PC-9 (cell line): Measurements from ENCODE around the gene EIF2S2. TPM values are rescaled to one million over a fixed set of nuclear protein-coding genes. Genes with fewer than 3 reads are reported as not detected.

ENCODE experiments used
- BruUV-seq: library from RNA; stranded (reverse); fragments of 400-500 nt; replicated peaks from 2 replicates; lab custom pipeline; 2021; lab: Mats Ljungman, UMichigan
- CTCF ChIA-PET: fragments of 300-600 bp; sonication (Branson Sonifier 250); formaldehyde crosslinking; loops from one replicate; lab custom pipeline; 2022; ENCODE audit warnings: antibody characterized with exemption; lab: Charles Lee
- POLR2A ChIA-PET: fragments of 300-600 bp; sonication (Branson Sonifier 250); formaldehyde crosslinking; loops from one replicate; lab custom pipeline; 2022; ENCODE audit warnings: antibody characterized with exemption; ENCODE audit not compliant: unreplicated experiment; lab: Charles Lee
- DNase-seq, 2 experiments: peaks; one replicate each; pipeline versions ENCODE4 v3.0.0 to v3.0.0-alpha.2; 2015 to 2022; ENCODE audit warnings: mixed read lengths in 1 of 2
- H2AFZ ChIP-seq: fragments of 200-600 bp; sonication (generic); 2 replicates; pipeline ENCODE4 v1.8.1; 2017; ENCODE audit warnings: antibody characterized with exemption
- H3F3A ChIP-seq: fragments of 200-600 bp; sonication (generic); 2 replicates; pipeline ENCODE4 v1.8.1; 2017; ENCODE audit warnings: antibody characterized with exemption, mild to moderate bottlenecking, low read depth; ENCODE audit not compliant: insufficient read depth
- H3K27ac ChIP-seq: fragments of 200-600 bp; sonication (generic); 2 replicates; pipeline ENCODE4 v1.6.1; 2016; ENCODE audit warnings: mixed run types
- H3K27me3 ChIP-seq: fragments of 200-600 bp; sonication (generic); 2 replicates; pipeline ENCODE4 v1.6.1; 2016; ENCODE audit warnings: low read depth, mixed run types; ENCODE audit not compliant: insufficient read depth
- H3K36me3 ChIP-seq: fragments of 200-600 bp; sonication (generic); 2 replicates; pipeline ENCODE4 v1.6.1; 2016; ENCODE audit warnings: low read depth, mixed run types
- H3K4me1 ChIP-seq: fragments of 200-600 bp; sonication (generic); replicated peaks from 2 replicates; pipeline ENCODE4 v1.6.1; 2016; ENCODE audit warnings: mixed run types; ENCODE audit not compliant: insufficient read depth
- H3K4me2 ChIP-seq: fragments of 200-600 bp; sonication (generic); 2 replicates; pipeline ENCODE4 v1.6.1; 2017; ENCODE audit warnings: mixed run types
- H3K4me3 ChIP-seq: fragments of 200-600 bp; sonication (generic); 2 replicates; pipeline ENCODE4 v1.6.1; 2016; ENCODE audit warnings: mixed run types
- H3K79me2 ChIP-seq: fragments of 200-600 bp; sonication (generic); 2 replicates; pipeline ENCODE4 v1.6.1; 2017; ENCODE audit warnings: low read depth, mixed run types
- H3K9me2 ChIP-seq: fragments of 200-600 bp; sonication (generic); 2 replicates; pipeline ENCODE4 v1.8.1; 2017; ENCODE audit warnings: mild to moderate bottlenecking; ENCODE audit not compliant: insufficient read depth
- H3K9me3 ChIP-seq: fragments of 200-600 bp; sonication (generic); 2 replicates; pipeline ENCODE4 v1.8.1; 2016; ENCODE audit warnings: low read depth; ENCODE audit not compliant: insufficient read depth
- H4K20me1 ChIP-seq: fragments of 200-600 bp; sonication (generic); 2 replicates; pipeline ENCODE4 v1.8.1; 2017; ENCODE audit not compliant: insufficient read depth
- EZH2 ChIP-seq: fragments of 200-600 bp; sonication (generic); IDR thresholded peaks from 2 replicates; pipeline ENCODE4 v1.8.0; 2017; ENCODE audit warnings: antibody characterized with exemption, low read depth
- intact Hi-C: fragments of 100-400 bp; cut with micrococcal nuclease; formaldehyde crosslinking; loops from one replicate; pipeline ENCODE4 v1.10.0; 2022; ENCODE audit not compliant: unreplicated experiment
- total RNA-seq: library from RNA; stranded (reverse); gene quantifications from 2 replicates; pipeline ENCODE4 v1.2.3, GENCODE V29; 2021
- TF ChIP-seq, protein P1 (sequence below): fragments of 200-600 bp; sonication (generic); conservative IDR thresholded peaks from 2 replicates; pipeline ENCODE4 v1.6.1; 2017; ENCODE audit warnings: mixed run types, antibody characterized with exemption, mild to moderate bottlenecking, moderate library complexity

EIF2S2 gene
- total RNA-seq, 1 experiment from 2014 or later, result 162 TPM

DNA sequence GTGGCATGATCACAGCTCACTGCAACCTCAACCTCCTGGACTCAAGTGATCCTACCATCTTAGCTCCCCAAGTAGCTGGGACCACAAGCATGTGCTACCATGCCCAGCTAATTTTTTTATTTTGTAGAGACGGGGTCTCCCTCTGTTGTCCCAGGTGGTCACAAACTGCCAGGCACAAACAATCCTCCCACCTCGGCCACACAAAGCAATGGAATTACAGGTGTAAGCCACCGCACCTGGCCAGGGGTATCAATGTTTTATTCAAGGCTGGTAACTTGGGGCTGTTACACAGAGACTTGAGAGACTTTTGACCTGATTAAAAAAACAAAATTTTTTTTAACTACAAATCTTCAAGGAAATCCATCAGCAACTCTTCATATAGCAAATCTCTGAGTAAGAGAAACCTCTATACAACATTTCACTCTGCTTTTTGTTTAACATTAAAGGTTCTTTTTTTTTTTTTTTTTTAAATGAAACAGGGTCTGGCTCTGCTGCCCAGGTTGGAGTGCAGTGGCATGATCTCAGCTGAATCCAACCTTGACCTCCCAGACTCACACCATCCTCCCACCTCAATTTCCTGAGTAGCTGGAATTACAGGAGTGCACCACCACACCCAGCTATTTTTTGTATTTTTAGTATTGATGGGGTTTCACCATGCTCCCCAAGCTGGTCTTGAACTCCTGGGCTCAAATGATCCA is 5.9 kb downstream of the EIF2S2 start:
- no TSS peak for BruUV-seq
- no peak for DNase-seq
- peaks cover 98% of the 10 kb centered on the region for H4K20me1 ChIP-seq
- H3K27ac ChIP-seq, result no peak overlapping the region
- TF ChIP-seq, protein P1, sequence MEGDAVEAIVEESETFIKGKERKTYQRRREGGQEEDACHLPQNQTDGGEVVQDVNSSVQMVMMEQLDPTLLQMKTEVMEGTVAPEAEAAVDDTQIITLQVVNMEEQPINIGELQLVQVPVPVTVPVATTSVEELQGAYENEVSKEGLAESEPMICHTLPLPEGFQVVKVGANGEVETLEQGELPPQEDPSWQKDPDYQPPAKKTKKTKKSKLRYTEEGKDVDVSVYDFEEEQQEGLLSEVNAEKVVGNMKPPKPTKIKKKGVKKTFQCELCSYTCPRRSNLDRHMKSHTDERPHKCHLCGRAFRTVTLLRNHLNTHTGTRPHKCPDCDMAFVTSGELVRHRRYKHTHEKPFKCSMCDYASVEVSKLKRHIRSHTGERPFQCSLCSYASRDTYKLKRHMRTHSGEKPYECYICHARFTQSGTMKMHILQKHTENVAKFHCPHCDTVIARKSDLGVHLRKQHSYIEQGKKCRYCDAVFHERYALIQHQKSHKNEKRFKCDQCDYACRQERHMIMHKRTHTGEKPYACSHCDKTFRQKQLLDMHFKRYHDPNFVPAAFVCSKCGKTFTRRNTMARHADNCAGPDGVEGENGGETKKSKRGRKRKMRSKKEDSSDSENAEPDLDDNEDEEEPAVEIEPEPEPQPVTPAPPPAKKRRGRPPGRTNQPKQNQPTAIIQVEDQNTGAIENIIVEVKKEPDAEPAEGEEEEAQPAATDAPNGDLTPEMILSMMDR, result no peak
- no peak for TF ChIP-seq EZH2
- no peak overlapping the region for H3K4me3 ChIP-seq
- peaks cover 77% of the 10 kb centered on the region for H3K36me3 ChIP-seq
- H3K9me2 ChIP-seq, result no peaks in the 10 kb centered on the region
- peaks cover 27% of the 10 kb centered on the region for H3K4me1 ChIP-seq
- no peaks in the 10 kb centered on the region for H3K27me3 ChIP-seq
- H3F3A ChIP-seq, result peaks cover 50% of the 10 kb centered on the region
- H2AFZ ChIP-seq, result no peak overlapping the region
- intact Hi-C loops, result no loop called here
- H3K9me3 ChIP-seq, result no peaks in the 10 kb centered on the region
- H3K4me2 ChIP-seq, result no peak overlapping the region
- POLR2A ChIA-PET, result no interaction called here
- CTCF ChIA-PET, result no interaction called here
- peaks cover 100% of the 10 kb centered on the region for H3K79me2 ChIP-seq

DNA sequence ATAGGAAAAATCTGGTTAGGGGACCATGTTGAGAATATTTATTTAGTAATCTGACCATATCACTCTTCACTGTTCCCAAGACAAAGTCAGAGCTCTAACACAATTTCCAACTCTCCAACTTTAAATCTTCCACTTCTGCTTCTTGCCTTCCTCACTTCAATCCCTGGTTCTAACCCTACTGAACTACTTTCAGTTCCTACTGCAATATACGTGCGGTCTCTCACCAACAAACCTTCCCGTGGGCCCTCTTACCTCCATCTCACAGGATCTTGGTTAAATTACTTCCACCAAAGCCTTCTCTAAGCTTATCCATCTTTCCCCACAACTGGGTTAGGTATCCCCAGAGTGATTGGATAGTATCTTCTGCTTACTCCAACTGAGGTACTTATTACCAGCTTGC is 8.0 kb downstream of the EIF2S2 start:
- Histone ChIP-seq H3K79me2 (peaks cover 100% of the 10 kb centered on the region), H3K27me3 (no peaks in the 10 kb centered on the region), H2AFZ (no peak overlapping the region), H3K27ac (no peak overlapping the region), H3K4me2 (no peak overlapping the region), H3K4me1 (peaks cover 10% of the 10 kb centered on the region), H3F3A (peaks cover 62% of the 10 kb centered on the region), H3K4me3 (no peak overlapping the region), H3K9me2 (no peaks in the 10 kb centered on the region), H4K20me1 (peaks cover 99% of the 10 kb centered on the region), H3K36me3 (peaks cover 77% of the 10 kb centered on the region), H3K9me3 (no peaks in the 10 kb centered on the region)
- DNase-seq, result no peak
- intact Hi-C loops, result no loop called here
- ChIA-PET POLR2A (no interaction called here), CTCF (no interaction called here)
- TF ChIP-seq, protein P1, result no peak
- no peak for TF ChIP-seq EZH2
- BruUV-seq, result no TSS peak

DNA sequence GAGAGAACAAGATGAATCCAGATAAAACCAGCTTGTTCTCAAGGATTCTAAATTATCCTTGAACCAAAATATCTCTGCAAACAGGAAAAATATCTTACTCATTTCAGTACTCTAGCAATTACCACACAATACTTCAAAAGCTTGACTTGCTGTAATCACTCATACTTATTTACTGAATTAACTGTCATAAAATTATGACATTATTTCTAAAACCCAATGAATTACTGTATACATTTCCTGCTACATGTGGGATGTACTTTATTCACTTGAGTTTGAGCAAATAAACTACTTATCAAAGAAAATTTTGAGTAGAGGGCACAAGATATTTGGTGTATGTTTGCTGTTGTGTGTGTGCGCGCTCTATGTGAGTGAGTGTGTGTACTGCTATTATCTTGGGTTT is 9.7 kb downstream of the EIF2S2 start:
- Histone ChIP-seq H3K9me2 (no peaks in the 10 kb centered on the region), H3K79me2 (peaks cover 98% of the 10 kb centered on the region), H3K27me3 (no peaks in the 10 kb centered on the region), H4K20me1 (peaks cover 99% of the 10 kb centered on the region), H3K9me3 (no peaks in the 10 kb centered on the region), H3F3A (peaks cover 78% of the 10 kb centered on the region), H3K4me2 (no peak overlapping the region), H3K4me1 (no peaks in the 10 kb centered on the region), H3K4me3 (no peak overlapping the region), H3K27ac (no peak overlapping the region), H2AFZ (no peak overlapping the region), H3K36me3 (peaks cover 72% of the 10 kb centered on the region)
- BruUV-seq, result no TSS peak
- POLR2A ChIA-PET, result no interaction called here
- DNase-seq, result no peak
- intact Hi-C loops, result no loop called here
- CTCF ChIA-PET, result no interaction called here
- TF ChIP-seq, protein P1, result no peak
- no peak for TF ChIP-seq EZH2
